ENCODE measurements around the gene DRD5. TPM values are rescaled to one million over a fixed set of nuclear protein-coding genes. Genes with fewer than 3 reads are reported as not detected.

The DRD5 gene
- total and polyA plus RNA-seq, 9 of the 15 experiments (the other 6 are each of a cell fraction or from before 2014, with no cell fraction given): not detected

GRCh38 chr4:9808077-9808476, 26.6 kb downstream of the DRD5 start (continued):
- no peak for TF ChIP-seq MCM7 (IDR thresholded peaks at IDR 0.05)
- TF ChIP-seq ZNF143 (CRISPR knock-in tag; IDR thresholded peaks at IDR 0.05): no peak

GRCh38 chr4:9811806-9812205, 30.4 kb downstream of the DRD5 start:
- FAIRE-seq (no peak), DNase-seq (ENCODE audit: extremely low read depth in 1 of 4, low spot score in 3 of 4) (no peak), ATAC-seq (no peak)
- intact Hi-C loops (cut with micrococcal nuclease): no loop called here
- Histone ChIP-seq H3K27ac (ENCODE audit: extremely low read depth, low read depth, low read length) (no peak overlapping the region), H3K27me3 (ENCODE audit: control insufficient read depth in 2 of 2, insufficient read depth in 2 of 2, low read length in 2 of 2) (0 out of 5 replicates have a peak, but pooled peaks cover 0 to 6% of the 10 kb centered on the region in 2 experiments), H3K9me1 (ENCODE audit: control insufficient read depth, insufficient read depth, low read length) (no peaks in the 10 kb centered on the region), H3K4me3 (no peak overlapping the region), H4K20me1 (replicated peaks; ENCODE audit: control insufficient read depth, insufficient read depth, low read length) (no peaks in the 10 kb centered on the region), H3K4me1 (replicated peaks in 1 of 2; ENCODE audit: control insufficient read depth in 2 of 2, insufficient read depth in 2 of 2, low read length in 2 of 2) (no peaks in the 10 kb centered on the region), H3K4me2 (ENCODE audit: insufficient read depth, low read length) (no peak overlapping the region), H2AFZ (ENCODE audit: low read depth, low read length) (no peak overlapping the region), H3K9me3 (replicated peaks; ENCODE audit: control insufficient read depth, insufficient read depth, low read depth, low read length) (no peaks in the 10 kb centered on the region), H3K79me2 (ENCODE audit: control insufficient read depth, insufficient read depth, low read length) (no peaks in the 10 kb centered on the region), H3K36me3 (ENCODE audit: control insufficient read depth, insufficient read depth, low read length) (no peaks in the 10 kb centered on the region), H3K9ac (ENCODE audit: insufficient read depth in 1 of 2, low read depth in 2 of 2, low read length in 2 of 2) (no peak overlapping the region)
- ChIA-PET POLR2A (interaction anchor here (0.6 kb wide), 1 partner anchor 45 kb away, joined by 3 read pairs; no protein-coding TSS in a partner anchor), CTCF (ENCODE audit: low intra/inter-chr PET ratio) (no interaction called here)
- WGBS (ENCODE audit: insufficient coverage, low coverage, missing lambda C conversion rate): 0% methylated on average over 3 of the region's 3 CpGs
- in situ Hi-C loops (cut with MboI): no loop called here
- no TSS peak for BruUV-seq (replicated peaks)
- TF ChIP-seq ZNF143 (CRISPR knock-in tag; IDR thresholded peaks at IDR 0.05): no peak
- TF ChIP-seq MEF2A (IDR thresholded peaks at IDR 0.05; ENCODE audit: control insufficient read depth, low read depth, low read length): no peak
- TF ChIP-seq NFXL1 (CRISPR knock-in tag; IDR thresholded peaks at IDR 0.05): no peak
- TF ChIP-seq RBM39 (optimal IDR thresholded peaks at IDR 0.05; ENCODE audit: low read depth, low read length): no peak
- no peak for TF ChIP-seq ZNF282 (CRISPR knock-in tag; IDR thresholded peaks at IDR 0.05)
- TF ChIP-seq ZNF561 (CRISPR knock-in tag; conservative IDR thresholded peaks at IDR 0.05): no peak
- TF ChIP-seq SIRT6 (IDR thresholded peaks at IDR 0.05; ENCODE audit: low read depth, low read length): no peak
- TF ChIP-seq ZNF785 (CRISPR knock-in tag; IDR thresholded peaks at IDR 0.05): no peak
- no peak for TF ChIP-seq CBFA2T2 (conservative IDR thresholded peaks at IDR 0.05)
- no peak for TF ChIP-seq HMGN3 (IDR thresholded peaks at IDR 0.05; ENCODE audit: borderline replicate concordance, extremely low read depth, insufficient read length, low read depth, low read length)
- TF ChIP-seq RREB1 (CRISPR knock-in tag; IDR thresholded peaks at IDR 0.05): no peak
- TF ChIP-seq, protein P1, sequence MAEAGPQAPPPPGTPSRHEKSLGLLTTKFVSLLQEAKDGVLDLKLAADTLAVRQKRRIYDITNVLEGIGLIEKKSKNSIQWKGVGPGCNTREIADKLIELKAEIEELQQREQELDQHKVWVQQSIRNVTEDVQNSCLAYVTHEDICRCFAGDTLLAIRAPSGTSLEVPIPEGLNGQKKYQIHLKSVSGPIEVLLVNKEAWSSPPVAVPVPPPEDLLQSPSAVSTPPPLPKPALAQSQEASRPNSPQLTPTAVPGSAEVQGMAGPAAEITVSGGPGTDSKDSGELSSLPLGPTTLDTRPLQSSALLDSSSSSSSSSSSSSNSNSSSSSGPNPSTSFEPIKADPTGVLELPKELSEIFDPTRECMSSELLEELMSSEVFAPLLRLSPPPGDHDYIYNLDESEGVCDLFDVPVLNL (CRISPR knock-in tag; IDR thresholded peaks at IDR 0.05; ENCODE audit: low read depth): no peak
- no peak for TF ChIP-seq PTRF (tag; IDR thresholded peaks at IDR 0.05)
